ENCODE data around the gene ATRX. TPM values are rescaled to one million over a fixed set of nuclear protein-coding genes. Genes with fewer than 3 reads are reported as not detected.

The ATRX gene
- polyA plus RNA-seq, 1 donor from 2014 or later, result 64.0 TPM

DNA sequence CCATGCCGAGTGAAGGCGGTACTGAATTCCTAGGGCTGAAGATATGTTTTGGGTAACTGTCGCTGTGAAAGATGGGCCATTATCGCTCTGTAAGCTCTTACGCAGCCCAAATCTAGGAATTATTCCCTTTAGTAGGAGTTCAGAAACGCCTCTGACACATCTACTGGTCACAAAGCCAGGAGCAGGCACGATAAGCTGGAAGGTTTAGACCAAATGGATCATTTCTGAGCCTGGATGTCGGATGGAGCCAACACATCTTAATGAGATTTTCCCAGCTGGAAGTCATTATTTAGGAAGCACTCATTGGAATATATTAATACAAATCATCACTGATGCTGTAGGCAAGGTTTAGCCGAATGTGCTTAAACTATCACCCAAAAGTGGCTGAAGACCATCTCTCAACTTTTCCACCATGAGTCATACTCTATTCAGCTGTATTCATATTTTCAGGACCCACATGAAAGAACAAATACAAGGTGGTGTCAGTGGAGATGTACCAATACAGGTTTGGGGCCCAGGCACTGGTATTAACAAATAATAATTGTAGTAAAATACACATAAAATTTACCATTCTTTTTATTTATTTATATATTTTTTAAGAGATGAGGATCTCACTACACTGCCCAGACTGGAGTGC lies 34.2 kb upstream of the ATRX start:
- TF ChIP-seq EP300 (conservative IDR thresholded peaks at IDR 0.05; ENCODE audit: poor library complexity, severe bottlenecking) (no peak), RAD21 (conservative IDR thresholded peaks at IDR 0.05) (no peak), SMC3 (conservative IDR thresholded peaks at IDR 0.05; ENCODE audit: poor library complexity) (no peak), EZH2 (IDR thresholded peaks at IDR 0.05; ENCODE audit: borderline replicate concordance, insufficient read depth, low read length, poor library complexity, severe bottlenecking) (no peak), MXI1 (conservative IDR thresholded peaks at IDR 0.05; ENCODE audit: poor library complexity, severe bottlenecking) (no peak), REST (IDR thresholded peaks at IDR 0.05; ENCODE audit: borderline replicate concordance) (no peak), POLR2AphosphoS5 (IDR thresholded peaks at IDR 0.05) (no peak), TAF1 (IDR thresholded peaks at IDR 0.05; ENCODE audit: low read depth) (no peak)
- TF ChIP-seq, protein P1, sequence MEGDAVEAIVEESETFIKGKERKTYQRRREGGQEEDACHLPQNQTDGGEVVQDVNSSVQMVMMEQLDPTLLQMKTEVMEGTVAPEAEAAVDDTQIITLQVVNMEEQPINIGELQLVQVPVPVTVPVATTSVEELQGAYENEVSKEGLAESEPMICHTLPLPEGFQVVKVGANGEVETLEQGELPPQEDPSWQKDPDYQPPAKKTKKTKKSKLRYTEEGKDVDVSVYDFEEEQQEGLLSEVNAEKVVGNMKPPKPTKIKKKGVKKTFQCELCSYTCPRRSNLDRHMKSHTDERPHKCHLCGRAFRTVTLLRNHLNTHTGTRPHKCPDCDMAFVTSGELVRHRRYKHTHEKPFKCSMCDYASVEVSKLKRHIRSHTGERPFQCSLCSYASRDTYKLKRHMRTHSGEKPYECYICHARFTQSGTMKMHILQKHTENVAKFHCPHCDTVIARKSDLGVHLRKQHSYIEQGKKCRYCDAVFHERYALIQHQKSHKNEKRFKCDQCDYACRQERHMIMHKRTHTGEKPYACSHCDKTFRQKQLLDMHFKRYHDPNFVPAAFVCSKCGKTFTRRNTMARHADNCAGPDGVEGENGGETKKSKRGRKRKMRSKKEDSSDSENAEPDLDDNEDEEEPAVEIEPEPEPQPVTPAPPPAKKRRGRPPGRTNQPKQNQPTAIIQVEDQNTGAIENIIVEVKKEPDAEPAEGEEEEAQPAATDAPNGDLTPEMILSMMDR (IDR thresholded peaks at IDR 0.05; ENCODE audit: poor library complexity, severe bottlenecking), result no peak
- no peak overlapping the region for H3K27ac ChIP-seq (ENCODE audit: low read length)

GRCh38 chrX:77814210-77814609 lies 28.2 kb upstream of the ATRX start:
- no peak overlapping the region for H3K27ac ChIP-seq (ENCODE audit: low read length)
- no peaks in the 10 kb centered on the region for H3K9me2 ChIP-seq (ENCODE audit: insufficient read depth, low read length)
- H3K36me3 ChIP-seq (ENCODE audit: insufficient read depth, low read length), result no peaks in the 10 kb centered on the region
- no peaks in the 10 kb centered on the region for H3K79me2 ChIP-seq (replicated peaks; ENCODE audit: insufficient read depth, low read length)
- H3K4me2 ChIP-seq (ENCODE audit: low read length), result no peak overlapping the region
- H4K20me1 ChIP-seq (ENCODE audit: insufficient read depth), result no peaks in the 10 kb centered on the region
- no peaks in the 10 kb centered on the region for H3K9me3 ChIP-seq (ENCODE audit: low read length)
- no peak overlapping the region for H3K9ac ChIP-seq (ENCODE audit: low read length)
- no peak overlapping the region for H2AFZ ChIP-seq (ENCODE audit: low read depth, low read length)
- no peaks in the 10 kb centered on the region for H3K27me3 ChIP-seq (ENCODE audit: insufficient read depth, low read depth, low read length)
- H3F3A ChIP-seq (ENCODE audit: insufficient read depth, low read length, poor library complexity, severe bottlenecking), result no peaks in the 10 kb centered on the region
- no peak for TF ChIP-seq POLR2AphosphoS5 (IDR thresholded peaks at IDR 0.05)
- TF ChIP-seq RAD21 (conservative IDR thresholded peaks at IDR 0.05), result no peak
- no peak for TF ChIP-seq TAF1 (IDR thresholded peaks at IDR 0.05; ENCODE audit: low read depth)
- TF ChIP-seq EZH2 (IDR thresholded peaks at IDR 0.05; ENCODE audit: borderline replicate concordance, insufficient read depth, low read length, poor library complexity, severe bottlenecking), result no peak
- TF ChIP-seq MXI1 (conservative IDR thresholded peaks at IDR 0.05; ENCODE audit: poor library complexity, severe bottlenecking), result no peak
- TF ChIP-seq, protein P1 (IDR thresholded peaks at IDR 0.05; ENCODE audit: poor library complexity, severe bottlenecking), result no peak
- TF ChIP-seq SMC3 (conservative IDR thresholded peaks at IDR 0.05; ENCODE audit: poor library complexity), result no peak
- TF ChIP-seq EP300 (conservative IDR thresholded peaks at IDR 0.05; ENCODE audit: poor library complexity, severe bottlenecking), result no peak
- TF ChIP-seq REST (IDR thresholded peaks at IDR 0.05; ENCODE audit: borderline replicate concordance), result no peak
- no peak overlapping the region for H3K4me3 ChIP-seq (ENCODE audit: low read length)

More for the DNA sequence above, 34.2 kb upstream of the ATRX start:
- Histone ChIP-seq H3K9ac (ENCODE audit: low read length) (no peak overlapping the region), H4K20me1 (ENCODE audit: insufficient read depth) (no peaks in the 10 kb centered on the region), H3K36me3 (ENCODE audit: insufficient read depth, low read length) (no peaks in the 10 kb centered on the region), H2AFZ (ENCODE audit: low read depth, low read length) (no peak overlapping the region), H3K79me2 (replicated peaks; ENCODE audit: insufficient read depth, low read length) (no peaks in the 10 kb centered on the region), H3K9me2 (ENCODE audit: insufficient read depth, low read length) (no peaks in the 10 kb centered on the region), H3K9me3 (ENCODE audit: low read length) (no peaks in the 10 kb centered on the region), H3F3A (ENCODE audit: insufficient read depth, low read length, poor library complexity, severe bottlenecking) (no peaks in the 10 kb centered on the region), H3K4me3 (ENCODE audit: low read length) (no peak overlapping the region), H3K27me3 (ENCODE audit: insufficient read depth, low read depth, low read length) (no peaks in the 10 kb centered on the region), H3K4me2 (ENCODE audit: low read length) (no peak overlapping the region)
